ENCODE results near the gene LRP5.

The LRP5 gene

DNA sequence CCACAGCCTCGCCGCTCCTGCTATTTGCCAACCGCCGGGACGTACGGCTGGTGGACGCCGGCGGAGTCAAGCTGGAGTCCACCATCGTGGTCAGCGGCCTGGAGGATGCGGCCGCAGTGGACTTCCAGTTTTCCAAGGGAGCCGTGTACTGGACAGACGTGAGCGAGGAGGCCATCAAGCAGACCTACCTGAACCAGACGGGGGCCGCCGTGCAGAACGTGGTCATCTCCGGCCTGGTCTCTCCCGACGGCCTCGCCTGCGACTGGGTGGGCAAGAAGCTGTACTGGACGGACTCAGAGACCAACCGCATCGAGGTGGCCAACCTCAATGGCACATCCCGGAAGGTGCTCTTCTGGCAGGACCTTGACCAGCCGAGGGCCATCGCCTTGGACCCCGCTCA is 35.5 kb downstream of the LRP5 start:
- DNase-seq = no peak

DNA sequence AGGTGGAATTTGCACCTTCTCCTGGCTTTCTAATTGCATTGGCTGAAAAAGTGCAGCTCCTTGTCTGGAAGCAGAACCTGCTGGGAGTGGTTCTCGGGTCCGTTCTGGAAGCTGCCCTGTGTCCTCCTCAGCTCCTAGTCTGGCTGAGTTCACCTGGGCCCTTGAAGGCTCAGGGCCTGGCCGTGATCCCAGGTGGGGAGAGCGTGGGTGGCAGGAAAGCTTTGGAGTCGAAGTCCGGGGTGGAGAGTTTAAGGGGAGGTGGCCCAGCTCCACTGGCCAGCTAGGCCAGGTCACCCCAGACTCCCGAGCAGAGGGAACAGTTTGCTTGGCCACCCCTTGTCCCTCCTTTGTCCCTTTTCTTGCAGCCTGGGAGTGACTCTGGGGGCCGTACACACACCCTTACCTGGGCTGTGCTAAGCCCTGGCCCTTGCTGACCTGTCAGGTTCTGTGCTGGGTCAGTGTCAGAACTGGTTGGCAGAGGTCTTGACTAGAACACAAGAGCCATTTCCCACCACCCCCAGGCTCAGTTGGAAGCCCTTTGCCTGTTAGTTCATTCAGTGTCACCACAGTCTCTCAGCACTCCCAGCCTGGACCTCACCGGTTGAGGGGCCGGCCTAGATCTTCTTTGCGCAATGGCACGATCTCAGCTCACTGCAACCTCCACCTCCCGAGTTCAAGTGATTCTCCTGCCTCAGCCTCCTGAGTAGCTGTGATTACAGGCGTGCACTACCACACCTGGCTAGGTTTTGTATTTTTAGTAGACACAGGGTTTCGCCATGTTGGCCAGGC is 37.3 kb downstream of the LRP5 start:
- no peak for DNase-seq

DNA sequence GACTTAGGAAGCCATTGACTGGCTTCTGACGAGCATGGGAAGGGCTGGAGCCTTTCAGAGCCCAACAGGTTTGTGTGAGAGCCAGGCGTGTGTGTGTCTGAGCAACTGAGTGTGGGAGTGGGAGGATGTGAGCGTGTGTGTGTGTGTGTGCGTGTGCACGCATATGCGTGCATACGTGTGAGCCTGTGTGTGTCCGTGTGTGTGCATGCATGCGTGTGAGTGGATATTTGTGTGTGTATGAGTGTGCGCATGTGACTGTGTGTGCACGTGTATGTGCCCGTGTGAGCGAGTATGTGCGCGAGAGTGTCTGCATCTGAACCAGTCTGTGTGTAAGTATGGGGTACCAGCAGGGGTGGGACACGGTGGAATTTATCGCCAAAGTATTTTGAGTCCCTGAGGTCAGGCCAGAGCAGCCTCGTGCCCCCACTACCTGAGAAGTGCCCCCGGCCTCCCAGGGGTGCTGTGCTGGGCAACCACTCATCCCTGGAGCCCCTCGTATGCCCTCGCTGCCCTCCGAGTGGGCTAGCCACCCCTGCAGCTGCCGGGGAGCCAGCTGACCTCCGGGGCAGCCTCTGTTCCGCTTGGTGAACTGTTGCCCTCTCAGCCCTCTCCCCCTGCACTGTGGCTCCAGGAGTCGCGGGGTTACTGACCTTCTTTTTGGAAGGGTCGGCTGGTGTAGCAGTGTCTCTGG is 38.5 kb downstream of the LRP5 start:
- no peak for DNase-seq

DNA sequence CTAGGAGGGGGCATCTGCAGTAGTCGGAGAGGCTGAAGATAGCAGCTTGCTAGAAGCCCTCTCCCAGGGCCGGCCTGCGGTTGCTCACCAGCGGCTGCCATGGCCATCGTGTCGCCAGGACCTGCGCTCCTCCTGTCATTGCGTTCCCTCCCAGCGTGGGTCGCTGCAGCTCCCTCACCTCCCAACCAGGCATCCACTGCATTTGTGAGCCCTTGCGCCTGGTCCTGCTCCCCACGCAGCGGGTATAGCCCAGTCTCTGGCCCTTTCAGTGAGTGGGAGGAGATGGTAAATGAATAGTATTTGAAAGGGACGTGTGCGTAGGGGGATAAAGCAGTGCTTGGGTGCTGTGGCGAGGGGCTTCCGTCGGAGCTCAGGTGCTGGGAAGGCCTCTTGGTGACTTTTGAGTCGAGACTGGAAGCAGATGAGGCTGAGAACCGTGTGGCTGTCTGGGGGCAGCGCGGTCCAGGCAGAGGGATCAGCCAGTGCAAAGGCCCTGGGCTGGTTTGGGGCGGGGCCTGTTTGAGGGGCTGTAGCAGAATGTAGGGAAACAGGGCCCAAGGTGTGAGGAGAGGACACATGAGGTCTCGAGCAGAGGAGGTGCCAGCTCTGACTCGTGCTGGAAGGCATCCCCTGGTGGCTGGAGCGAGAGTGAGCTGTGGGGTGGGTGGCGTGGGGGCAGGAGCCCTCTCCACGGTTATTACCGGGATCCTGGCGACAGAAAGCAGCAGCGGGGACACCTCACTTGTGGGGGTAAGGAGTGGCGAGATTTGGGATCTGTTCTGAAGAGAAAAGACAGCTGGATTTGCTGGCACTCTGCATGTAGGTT is 39.3 kb downstream of the LRP5 start:
- no peak for DNase-seq

DNA sequence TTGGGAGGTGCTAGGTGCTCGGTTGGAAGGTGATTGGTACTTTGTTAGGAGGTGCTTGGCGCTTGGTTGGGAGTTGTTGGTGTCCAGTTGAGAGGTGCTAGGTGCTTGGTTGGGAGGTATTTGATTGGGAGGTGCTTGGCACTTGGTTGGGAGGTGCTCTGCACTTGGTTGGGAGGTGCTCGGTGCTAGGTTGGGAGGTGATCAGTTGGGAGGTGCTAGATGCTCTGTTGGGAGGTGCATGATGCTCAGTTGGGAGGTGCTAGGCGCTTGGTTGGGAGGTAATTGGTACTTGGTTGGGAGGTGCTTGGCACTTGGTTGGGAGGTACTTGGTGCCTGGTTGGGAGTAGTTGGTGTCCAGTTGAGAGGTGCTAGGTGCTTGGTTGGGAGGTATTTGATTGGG is 40.2 kb downstream of the LRP5 start:
- DNase-seq = no peak

DNA sequence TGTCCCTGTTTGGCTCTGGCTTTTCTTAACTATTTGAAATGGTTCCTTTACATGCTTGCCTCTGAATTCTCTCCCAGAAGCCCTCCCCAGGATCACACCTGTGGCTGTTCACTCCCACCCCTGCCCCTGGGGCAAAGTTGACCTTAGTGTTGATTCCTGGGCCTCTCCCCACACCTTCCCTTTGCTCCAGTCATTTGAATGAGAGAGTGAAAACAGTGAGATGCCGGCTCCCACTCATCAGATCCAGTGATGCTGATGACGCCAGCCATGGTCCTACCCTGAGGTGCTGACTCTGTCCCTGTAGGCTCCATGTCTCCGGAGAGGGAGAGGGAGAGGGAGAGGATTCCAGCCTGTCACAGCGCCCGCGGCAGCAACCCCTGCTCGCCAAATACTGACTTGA is 40.7 kb downstream of the LRP5 start:
- no peak for DNase-seq

DNA sequence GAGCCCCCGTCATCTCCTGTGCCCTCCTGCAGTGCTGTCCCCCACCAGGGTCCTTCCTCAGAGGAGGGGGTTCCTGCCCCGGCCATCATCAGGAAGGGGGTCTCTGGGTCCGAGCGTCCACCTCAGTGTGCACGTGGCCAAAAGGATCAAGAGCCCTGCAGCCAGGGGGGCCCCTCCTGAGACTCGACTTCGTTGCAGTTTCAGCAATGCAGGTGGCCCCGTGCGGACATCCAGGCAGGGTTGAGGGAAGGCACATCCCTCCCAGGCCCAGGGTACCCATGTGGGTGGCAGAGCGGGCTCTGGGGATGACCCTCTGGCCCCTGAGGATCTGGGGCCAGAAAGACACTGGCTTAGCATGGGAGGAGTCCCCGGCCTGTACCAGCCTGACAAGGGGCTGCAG is 41.3 kb downstream of the LRP5 start:
- no peak for DNase-seq

DNA sequence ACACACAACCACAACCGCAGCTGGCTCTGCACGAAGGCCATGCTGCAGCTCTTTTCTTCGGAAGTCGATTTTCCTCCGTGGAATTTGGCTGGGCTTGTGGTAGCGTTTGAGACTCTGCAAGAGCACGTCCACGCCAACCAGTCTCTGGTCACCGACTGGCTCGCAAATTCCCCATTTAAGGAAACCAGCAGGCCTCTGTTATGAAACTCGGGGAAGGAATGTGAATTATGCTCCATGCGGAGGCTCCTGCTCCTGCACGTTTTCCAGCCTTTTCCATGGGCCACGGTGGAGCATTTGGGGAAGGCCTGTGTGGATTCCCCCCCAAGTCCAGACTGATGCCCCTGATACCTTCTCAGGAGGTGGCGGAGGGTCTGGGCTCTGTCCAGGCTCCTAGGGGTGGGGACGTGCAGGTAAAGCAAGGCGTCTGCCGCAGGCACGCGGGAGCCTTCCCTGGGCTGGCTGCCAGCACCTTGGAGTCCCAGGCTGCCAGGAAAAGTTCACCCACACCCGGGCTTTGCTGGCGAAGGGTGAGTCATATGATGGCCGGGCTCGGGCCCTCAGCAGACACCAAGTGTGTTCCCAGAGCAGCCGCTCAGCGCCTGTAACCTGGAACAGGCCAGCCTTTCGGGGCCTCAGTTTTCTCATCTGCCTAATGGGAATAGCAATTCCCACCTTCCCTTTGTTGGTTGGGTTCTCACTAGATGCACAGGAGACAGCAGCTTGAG is 41.9 kb downstream of the LRP5 start:
- DNase-seq = peak; percentile 95

DNA sequence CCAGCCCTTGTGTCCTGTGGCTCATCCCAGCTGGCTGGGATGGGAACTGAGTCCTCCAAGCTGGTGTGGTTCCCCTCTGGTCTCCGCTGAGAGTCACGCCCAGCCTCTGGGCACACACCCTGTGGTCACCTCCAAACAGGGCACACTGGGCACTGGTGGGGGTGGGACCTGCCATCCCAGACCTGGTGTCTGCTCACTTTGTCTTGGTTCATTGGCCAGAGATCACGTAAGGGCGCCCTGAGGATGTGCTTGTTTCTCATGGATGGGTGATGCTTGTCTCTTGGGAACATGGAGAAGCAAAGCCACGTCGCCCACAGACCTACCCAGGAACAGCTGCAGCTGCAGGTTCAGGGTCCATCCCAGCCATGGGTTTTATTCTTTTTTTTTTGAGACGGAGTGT is 43.1 kb downstream of the LRP5 start:
- no peak for DNase-seq

DNA sequence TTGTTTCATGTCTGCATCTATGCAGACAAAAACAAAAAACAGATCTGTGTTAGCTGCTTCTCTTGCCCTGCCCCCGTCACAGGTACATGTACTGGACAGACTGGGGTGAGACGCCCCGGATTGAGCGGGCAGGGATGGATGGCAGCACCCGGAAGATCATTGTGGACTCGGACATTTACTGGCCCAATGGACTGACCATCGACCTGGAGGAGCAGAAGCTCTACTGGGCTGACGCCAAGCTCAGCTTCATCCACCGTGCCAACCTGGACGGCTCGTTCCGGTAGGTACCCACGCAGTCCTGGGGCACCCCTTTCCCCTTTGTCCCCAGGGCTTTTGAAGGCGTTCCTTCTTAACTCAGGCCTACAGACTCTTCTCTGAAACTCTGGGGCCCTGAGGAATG is 45.2 kb downstream of the LRP5 start:
- DNase-seq = no peak

DNA sequence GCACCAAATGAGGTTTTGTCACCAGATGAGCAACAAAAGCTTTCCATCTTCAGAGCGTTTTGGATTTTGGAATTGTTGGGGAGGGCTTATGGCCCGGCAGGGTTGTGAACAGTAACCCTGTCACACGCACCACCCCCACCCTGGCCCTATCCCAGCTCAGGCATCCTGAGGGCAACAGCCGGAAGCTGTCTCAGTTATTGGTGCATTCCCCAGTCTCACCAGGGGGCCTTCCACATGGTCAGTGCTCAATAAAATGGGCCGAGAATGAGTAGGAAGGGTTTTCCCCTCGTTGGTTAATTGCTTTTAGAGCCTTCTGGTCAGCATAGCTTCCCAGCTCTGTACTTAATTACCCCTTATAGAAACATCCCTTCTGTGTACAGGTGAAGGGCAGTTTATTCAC is 46.0 kb downstream of the LRP5 start:
- DNase-seq = peak; percentile 44

DNA sequence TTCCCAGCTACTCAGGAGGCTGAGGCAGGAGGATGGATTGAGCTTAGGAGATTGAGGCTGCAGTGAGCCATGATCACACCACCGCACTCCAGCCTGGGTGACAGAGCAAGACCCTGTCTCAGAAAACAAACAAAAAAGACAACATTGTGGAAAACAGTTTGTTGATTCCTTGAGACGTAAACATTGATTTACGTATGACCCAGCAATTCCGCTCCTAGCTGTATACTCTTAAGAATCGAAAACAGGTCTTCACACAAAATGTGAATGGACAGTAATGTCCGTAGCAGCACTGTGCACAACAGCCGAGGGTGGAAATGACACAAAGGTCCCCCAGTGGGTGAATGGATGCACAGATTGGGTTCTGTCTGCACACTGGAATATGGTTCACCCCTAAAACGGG is 49.3 kb downstream of the LRP5 start:
- DNase-seq = no peak

DNA sequence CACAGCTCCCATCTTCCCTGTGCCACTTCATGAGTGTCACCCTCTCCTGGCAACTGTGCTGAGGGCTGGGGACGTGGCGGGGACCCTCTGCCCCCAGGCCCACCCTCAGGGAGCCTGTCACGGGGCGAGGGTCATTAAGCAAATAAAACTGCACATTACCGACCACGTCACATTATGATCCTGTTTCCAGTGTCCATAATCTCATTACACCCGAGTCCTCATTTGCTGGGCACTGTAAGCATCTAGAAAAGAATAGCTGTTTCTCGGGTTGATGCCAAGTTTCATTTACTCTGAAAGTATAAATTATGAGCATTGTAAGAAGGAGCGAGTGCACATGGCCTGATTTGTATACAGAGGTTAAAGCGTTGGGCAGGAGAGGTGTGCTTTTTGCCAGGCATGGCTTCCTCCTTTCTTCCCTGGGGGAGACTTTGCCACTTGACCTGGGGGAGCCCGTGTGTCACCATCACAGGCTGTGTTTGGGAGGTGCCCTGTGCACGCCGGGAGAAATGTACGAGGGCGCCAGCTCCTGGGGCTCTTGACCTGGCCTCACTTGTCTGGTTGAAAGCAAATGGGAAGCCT is 50.5 kb downstream of the LRP5 start:
- DNase-seq = no peak

DNA sequence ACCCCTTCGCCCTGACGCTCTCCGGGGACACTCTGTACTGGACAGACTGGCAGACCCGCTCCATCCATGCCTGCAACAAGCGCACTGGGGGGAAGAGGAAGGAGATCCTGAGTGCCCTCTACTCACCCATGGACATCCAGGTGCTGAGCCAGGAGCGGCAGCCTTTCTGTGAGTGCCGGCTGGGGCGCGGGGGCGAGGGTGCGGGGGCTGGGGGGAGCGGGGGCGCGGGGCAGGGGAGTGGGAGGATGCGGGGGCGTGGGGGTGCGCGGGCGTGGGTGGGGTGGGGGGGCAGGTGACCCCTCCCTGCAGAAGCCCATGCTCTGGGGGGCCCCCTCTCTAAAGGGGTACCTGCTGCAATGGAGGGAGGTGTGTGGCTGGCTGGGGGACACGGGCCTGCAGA is 51.4 kb downstream of the LRP5 start:
- no peak for DNase-seq

DNA sequence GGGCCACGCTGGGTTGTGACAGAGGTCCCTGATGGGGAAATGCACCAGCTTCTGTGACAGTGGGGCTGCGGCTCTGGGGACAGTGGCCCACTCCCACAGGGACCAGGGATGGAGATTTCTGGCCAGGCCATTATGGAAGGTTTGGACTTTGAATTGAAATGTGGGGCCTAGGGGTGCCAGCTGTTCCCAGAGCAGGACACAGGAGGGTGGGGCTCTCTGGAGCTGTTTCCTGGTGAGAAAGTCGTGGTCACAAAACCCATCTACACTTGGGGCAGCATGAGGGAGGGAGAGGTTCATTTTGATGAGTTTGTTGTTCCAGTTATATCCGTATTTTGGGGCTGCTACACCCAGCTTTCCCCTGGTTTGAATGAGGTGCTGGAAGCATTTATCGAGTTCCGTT is 52.2 kb downstream of the LRP5 start:
- no peak for DNase-seq

DNA sequence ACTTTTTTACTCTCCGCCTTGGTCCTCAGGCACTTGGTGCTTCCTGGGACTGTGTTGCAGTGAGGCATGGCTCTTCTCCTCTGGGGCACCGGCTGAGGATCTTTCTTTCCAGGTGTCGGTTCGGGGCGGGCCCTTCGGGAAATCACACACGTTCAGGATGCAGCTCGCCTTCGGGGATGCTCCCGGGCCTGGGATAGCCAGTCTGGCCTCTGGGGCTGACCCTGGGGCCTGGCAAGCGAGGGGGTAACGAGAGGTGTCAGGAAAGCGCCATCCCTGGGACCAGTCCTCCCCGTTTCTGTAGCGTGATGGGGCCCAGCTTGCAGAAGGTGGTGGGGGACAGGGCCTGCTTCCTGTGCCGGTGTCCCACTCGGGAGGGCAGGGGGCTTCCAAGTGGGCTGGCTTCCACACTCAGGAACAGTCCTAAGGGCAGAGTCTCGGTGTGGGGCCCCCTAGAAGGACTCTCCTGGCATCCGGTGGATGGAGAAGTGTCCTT is 53.6 kb downstream of the LRP5 start:
- no peak for DNase-seq

DNA sequence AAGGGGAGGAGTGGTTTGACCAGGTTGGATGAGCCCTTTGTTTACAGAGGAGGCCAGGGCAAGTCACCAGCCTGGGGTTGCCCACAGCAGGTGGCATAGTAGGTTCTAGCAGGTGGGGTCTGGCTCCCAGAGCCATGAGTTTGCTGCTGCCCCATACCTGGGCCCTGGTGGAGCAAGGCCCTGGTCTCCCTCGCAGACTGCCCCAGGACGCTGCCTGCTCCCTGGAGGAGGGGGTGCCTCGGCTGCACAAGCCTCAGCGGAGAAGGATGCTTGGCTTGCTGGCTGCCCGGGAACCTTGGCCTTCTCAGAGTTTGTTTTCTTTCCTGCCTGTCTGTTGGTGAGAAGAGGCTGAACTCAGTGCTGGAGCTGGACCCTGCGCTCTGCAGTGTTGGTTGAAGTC is 54.9 kb downstream of the LRP5 start:
- no peak for DNase-seq

DNA sequence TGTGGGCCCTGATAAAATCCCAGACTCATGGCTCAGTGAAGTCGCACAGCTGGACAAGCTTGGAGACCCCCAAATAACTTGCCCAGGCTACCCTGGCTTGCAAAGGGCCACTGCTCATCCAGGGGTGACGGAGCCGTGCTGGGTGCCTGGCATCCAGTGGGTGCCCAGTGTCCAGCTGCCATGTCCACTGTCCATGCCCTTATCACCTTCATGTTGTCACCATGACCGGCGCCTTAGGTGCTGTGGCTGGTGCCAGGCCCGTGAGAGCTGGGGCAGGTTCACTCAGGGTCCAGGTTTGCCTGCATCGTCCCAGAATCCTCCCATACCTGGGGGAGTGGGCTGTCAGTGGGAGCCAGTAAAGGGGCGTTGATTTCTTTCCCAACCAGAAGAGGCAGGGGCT is 57.4 kb downstream of the LRP5 start:
- no peak for DNase-seq

DNA sequence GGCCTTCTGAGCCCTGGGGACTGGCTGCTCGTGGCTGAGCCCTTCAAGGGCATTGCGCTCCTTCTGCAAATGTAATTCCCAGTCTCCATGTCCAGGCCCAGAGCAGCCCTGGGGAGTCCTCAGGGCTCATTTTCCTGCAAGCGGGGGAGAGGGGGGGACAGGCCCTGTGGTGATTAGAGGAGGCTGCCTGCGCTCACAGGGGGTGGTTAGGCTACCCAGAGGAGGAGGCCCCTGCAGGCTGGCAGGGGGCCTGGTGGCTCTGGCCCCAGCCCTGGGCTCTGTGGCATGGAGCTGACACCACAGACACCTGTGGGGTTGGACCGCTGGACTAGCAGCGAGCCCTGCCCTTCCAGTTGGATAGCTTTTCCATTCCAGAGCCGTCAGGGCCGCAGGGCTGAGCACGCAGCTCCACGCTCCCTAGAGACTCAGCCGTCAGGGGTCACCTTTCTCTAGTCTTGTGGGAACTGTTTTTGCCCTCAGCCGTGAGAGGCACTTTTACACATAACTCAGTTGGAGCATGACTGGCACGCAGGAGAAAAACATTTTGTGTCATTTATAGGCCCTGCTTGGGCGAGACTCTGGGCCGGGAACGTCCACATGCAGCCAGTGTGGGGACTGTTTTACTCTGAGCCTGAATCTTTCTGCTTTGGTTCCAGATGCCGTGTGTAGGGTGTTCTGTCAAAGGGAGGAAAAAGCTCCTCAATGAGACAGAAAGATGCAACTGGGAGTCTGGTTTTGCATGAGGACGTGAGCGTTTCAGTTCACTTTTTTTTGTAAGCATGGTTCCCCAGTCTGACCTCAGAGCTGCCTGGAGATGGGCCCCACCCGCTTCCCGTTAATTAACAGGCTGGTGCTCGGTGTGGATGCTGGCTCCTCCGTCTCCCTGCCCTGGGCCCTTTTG is 58.1 kb downstream of the LRP5 start:
- DNase-seq = no peak

DNA sequence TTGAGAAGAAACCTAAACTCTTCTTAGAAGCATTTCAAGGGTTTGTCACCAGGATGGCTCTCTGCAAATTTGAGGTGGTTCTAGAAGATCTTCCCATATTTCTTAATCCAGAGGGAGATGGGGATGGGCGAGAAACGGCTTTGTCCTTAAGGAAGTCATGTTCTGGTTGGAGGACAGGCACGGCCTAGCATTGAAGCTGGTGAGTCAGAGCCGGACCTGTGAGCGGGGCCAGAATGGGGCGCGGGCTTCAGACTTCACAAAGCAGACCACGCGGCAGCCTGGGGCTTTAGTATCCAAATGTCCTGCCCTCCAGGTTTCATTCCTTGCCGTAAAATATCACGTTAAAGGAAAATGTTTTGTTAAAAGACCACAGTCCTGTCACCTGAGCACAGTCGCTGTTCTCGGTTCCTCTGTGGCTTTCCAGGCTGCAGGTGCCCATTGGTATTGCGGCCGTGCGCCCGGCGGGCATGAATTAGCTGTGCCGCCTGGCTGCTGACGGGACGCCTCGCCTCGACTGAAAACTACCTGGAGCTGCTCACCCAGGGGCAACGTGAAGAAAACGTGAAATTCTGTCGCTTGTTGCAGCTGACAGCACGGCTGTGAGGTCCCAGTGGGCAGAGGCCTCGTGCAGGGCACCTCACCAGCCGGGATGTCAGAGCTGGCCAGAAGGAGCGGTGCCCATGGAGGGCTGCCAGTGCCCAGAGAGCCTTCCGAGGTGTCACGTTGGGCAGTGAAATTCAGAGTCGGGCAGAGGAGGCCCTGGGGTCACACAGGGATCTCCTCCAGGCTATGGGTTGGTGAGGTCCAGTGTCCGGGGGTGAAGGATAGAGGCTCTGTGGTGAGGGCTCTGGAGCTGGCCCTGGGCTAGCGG is 59.0 kb downstream of the LRP5 start:
- no peak for DNase-seq

DNA sequence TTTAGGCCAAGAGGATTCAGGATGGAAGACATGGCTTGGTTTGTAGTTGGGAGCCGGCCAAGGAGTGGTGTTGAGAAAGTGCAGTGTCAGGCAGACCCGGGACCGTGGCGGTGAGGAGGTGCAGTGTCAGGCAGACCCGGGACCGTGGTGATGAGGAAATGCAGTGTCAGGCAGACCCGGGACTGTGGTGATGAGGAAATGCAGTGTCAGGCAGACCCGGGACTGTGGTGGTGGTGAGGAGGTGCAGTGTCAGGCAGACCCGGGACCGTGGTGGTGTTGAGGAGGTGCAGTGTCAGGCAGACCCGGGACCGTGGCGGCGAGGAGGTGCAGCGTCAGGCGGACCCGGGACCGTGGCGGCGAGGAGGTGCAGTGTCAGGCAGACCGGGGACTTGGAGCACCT is 59.7 kb downstream of the LRP5 start:
- DNase-seq = no peak

All from EL (cell line).